WERI-Rb-1 (cell line): Measurements from ENCODE around the gene RASGRP1.

Source experiments
- DNase-seq: peaks from one replicate; pipeline ENCODE4 v3.0.0-alpha.2; 2020
- H3K27ac ChIP-seq: fragments of 250-450 bp; sonication (Bioruptor Pico); 2 replicates; pipeline ENCODE4 v1.5.1; 2020; ENCODE audit warnings: mild to moderate bottlenecking, moderate library complexity
- H3K27me3 ChIP-seq: fragments of 250-450 bp; sonication (Bioruptor Pico); 2 replicates; pipeline ENCODE4 v1.5.1; 2021; ENCODE audit warnings: mild to moderate bottlenecking, low read depth, moderate library complexity; ENCODE audit not compliant: insufficient read depth, severe bottlenecking
- H3K36me3 ChIP-seq: fragments of 250-450 bp; sonication (Bioruptor Pico); 2 replicates; pipeline ENCODE4 v1.5.1; 2020; ENCODE audit warnings: mild to moderate bottlenecking, moderate library complexity
- H3K4me3 ChIP-seq: 2 replicates; pipeline ENCODE4 v1.5.1; 2011; ENCODE audit warnings: low read depth, mild to moderate bottlenecking, control low read depth, low read length
- H3K9me3 ChIP-seq: fragments of 250-450 bp; sonication (Bioruptor Pico); 2 replicates; pipeline ENCODE4 v1.5.1; 2021; ENCODE audit warnings: mild to moderate bottlenecking, moderate library complexity; ENCODE audit not compliant: severe bottlenecking
- TF ChIP-seq, protein P1 (sequence below): IDR thresholded peaks from 2 replicates; pipeline ENCODE4 v1.5.1; 2011; ENCODE audit warnings: low read depth, mild to moderate bottlenecking, control low read depth, inconsistent platforms, low read length

RASGRP1 gene

GRCh38 chr15:38541026-38541425, 23.6 kb downstream of the RASGRP1 start:
- no peaks in the 10 kb centered on the region for H3K27me3 ChIP-seq
- TF ChIP-seq, protein P1, sequence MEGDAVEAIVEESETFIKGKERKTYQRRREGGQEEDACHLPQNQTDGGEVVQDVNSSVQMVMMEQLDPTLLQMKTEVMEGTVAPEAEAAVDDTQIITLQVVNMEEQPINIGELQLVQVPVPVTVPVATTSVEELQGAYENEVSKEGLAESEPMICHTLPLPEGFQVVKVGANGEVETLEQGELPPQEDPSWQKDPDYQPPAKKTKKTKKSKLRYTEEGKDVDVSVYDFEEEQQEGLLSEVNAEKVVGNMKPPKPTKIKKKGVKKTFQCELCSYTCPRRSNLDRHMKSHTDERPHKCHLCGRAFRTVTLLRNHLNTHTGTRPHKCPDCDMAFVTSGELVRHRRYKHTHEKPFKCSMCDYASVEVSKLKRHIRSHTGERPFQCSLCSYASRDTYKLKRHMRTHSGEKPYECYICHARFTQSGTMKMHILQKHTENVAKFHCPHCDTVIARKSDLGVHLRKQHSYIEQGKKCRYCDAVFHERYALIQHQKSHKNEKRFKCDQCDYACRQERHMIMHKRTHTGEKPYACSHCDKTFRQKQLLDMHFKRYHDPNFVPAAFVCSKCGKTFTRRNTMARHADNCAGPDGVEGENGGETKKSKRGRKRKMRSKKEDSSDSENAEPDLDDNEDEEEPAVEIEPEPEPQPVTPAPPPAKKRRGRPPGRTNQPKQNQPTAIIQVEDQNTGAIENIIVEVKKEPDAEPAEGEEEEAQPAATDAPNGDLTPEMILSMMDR: no peak

GRCh38 chr15:38540510-38540909, 24.1 kb downstream of the RASGRP1 start:
- Histone ChIP-seq H3K36me3 (no peaks in the 10 kb centered on the region), H3K4me3 (no peak overlapping the region), H3K9me3 (no peaks in the 10 kb centered on the region), H3K27me3 (peaks cover 3% of the 10 kb centered on the region), H3K27ac (no peak overlapping the region)
- no peak for DNase-seq
- TF ChIP-seq, protein P1: no peak

More at GRCh38 chr15:38541026-38541425, 23.6 kb downstream of the RASGRP1 start:
- Histone ChIP-seq H3K36me3 (no peaks in the 10 kb centered on the region), H3K27ac (no peak overlapping the region), H3K4me3 (no peak overlapping the region), H3K9me3 (no peaks in the 10 kb centered on the region)
- DNase-seq: no peak

DNA sequence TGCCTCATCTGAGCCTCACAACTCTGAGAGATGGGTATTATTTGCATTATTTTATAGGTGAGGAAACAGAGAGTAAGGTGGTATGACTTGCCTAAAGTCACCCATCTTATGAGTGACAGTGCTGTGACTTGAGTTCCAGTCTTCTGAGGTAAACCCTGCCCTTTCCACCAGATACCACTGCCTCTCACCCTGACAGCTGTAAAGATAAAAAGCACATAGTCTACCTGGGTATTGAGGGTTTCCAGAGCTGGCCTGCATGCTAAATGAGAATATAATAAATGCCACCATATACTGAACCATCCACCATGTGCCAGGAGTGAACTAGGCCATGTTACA, 25.6 kb downstream of the RASGRP1 start:
- Histone ChIP-seq H3K27me3 (peaks cover 10% of the 10 kb centered on the region), H3K27ac (no peak overlapping the region), H3K4me3 (no peak overlapping the region), H3K9me3 (no peaks in the 10 kb centered on the region), H3K36me3 (no peaks in the 10 kb centered on the region)
- no peak for DNase-seq
- TF ChIP-seq, protein P1: no peak

DNA sequence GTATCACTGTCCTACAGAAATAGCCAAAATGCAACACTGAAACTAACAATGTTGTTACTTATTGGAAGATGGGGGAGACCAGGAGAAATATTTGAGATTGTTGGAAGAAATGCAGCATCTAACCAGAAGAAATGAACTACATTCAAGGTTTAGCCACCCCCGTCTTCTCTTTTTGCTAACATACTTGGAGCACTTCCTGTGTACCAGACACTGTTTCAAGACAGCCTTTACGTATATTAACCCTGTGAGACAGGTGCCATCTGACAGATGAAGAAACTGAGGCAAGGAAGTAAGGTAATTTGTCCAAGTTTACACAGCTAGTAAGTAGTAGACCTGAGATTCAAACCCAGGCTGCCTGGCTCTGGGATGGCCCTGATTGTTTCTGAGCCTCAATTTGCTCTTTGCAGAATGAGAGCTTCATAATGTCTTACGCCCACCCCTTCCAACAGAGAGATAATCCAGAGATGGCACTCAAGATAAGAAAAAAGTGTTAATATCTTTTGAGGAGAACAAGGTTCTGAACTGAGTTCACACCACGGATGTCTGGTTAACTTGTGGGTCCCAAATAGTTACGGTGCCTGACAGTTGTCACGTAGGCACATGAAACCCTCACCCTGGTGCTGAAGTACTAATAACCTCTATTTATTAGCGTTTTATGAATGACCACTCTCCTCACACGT, 26.1 kb downstream of the RASGRP1 start:
- H3K27me3 ChIP-seq: peaks cover 10% of the 10 kb centered on the region
- no peaks in the 10 kb centered on the region for H3K9me3 ChIP-seq
- TF ChIP-seq, protein P1: no peak
- H3K36me3 ChIP-seq: no peaks in the 10 kb centered on the region
- no peak overlapping the region for H3K27ac ChIP-seq
- no peak for DNase-seq
- H3K4me3 ChIP-seq: no peak overlapping the region

- H3K36me3 ChIP-seq: no peaks in the 10 kb centered on the region
- H3K4me3 ChIP-seq: no peak overlapping the region
- DNase-seq: no peak
- TF ChIP-seq, protein P1: no peak
- no peaks in the 10 kb centered on the region for H3K9me3 ChIP-seq
- no peak overlapping the region for H3K27ac ChIP-seq
- H3K27me3 ChIP-seq: peaks cover 19% of the 10 kb centered on the region
Measured at GRCh38 chr15:38536201-38536676, 28.4 kb downstream of the RASGRP1 start.
